GM18526 (cell line): Measurements from ENCODE around the gene B4GALT3.
A peak's percentile ranks its signal among the peaks of the same experiment; 100 is the strongest.

Source experiments
- POLR2A ChIP-seq: IDR thresholded peaks from 3 replicates; pipeline ENCODE4 v1.6.1; 2011; ENCODE audit not compliant: insufficient read length; ENCODE audit errors: extremely low read depth

Gene B4GALT3

DNA sequence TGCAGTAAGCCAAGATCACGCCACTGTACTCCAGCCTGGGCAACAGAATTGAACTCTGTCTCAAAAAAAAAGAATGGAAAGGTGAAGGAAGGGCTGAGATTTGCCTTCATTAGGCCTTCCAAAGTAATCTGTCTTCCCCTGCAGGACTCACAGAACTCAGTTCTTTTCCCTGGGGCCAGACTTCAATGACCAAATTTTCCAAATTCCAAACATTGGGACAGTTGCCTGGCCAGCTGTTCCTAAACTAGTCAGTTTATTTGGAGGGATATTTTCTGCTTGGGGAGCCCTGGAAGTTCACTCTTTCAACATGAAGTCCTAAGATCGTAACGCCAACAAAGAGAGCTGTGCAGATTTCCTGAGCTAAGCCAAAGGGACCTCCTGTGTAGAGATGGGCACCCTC, 39.4 kb downstream of the B4GALT3 start:
- TF ChIP-seq POLR2A: no peak

DNA sequence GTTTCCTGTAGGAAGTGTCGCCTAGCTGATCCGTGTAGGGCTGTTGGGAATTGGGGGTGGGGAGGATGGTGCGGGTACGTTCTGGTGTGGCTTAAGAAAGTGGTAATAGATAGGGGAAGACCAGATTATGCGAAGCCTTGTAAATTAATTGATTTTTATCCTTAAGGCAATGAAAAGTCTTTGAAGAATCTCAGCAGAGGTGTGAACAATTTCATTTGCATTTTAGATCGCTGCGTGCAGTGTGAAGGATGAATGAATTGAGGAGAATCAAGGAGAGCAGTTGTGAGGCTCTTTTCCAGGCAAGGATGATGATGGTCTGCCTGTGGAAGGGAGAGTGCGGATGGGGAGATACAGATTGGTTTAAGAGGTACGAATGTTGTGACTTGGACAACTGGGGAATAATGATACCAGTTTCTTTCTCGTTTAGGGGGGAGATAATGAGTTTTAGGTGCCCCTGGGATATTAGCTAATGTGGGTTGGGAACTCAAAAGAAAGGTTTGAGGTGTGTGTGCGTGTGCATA, 44.0 kb downstream of the B4GALT3 start:
- TF ChIP-seq POLR2A: no peak

DNA sequence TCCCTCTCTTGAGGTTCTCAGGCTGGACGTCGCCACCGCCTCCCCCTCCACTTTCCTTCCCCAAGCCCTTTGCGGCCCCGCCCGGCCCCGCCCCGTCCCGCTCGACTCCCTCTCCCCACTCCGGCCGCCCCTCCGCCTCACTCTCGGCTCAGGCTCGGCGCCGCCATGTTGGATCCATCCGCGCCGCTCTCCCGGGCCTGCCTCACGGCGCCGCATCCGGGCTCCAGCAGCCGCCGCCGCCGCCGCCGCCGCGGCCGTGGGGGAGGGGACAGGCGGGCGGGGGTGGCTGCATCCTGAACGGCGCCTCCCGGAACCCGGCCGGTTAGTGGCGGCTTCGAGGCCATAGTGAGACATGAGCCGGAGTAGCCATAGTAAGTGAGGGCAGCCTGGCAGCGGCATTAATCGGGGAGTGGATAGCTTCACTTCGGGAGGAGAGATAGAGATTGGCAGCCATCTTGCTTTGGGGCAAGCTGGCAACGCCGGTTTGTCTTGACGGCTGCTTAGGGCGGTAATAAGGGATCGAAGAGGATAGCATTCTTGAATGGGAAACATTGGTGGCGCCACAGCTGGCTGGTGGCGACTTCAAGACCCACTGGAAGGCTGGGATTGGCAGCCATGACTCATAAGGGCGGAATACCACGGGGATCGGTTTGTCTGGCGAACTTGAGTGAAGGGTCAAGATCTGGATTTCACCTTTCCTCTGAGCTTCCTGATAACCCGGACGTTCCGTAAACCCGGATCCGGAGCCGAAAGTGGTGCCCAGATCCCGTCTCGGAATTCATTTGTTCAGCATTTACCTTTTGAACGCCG, 44.7 kb downstream of the B4GALT3 start, which contains the start of gene DEDD:
DEDD (minus strand) TSS at position 258 of the 810 bp plus-strand sequence. CDS start 8,205 bp downstream, outside the sequence.
- peak; percentile 44 for TF ChIP-seq POLR2A

DNA sequence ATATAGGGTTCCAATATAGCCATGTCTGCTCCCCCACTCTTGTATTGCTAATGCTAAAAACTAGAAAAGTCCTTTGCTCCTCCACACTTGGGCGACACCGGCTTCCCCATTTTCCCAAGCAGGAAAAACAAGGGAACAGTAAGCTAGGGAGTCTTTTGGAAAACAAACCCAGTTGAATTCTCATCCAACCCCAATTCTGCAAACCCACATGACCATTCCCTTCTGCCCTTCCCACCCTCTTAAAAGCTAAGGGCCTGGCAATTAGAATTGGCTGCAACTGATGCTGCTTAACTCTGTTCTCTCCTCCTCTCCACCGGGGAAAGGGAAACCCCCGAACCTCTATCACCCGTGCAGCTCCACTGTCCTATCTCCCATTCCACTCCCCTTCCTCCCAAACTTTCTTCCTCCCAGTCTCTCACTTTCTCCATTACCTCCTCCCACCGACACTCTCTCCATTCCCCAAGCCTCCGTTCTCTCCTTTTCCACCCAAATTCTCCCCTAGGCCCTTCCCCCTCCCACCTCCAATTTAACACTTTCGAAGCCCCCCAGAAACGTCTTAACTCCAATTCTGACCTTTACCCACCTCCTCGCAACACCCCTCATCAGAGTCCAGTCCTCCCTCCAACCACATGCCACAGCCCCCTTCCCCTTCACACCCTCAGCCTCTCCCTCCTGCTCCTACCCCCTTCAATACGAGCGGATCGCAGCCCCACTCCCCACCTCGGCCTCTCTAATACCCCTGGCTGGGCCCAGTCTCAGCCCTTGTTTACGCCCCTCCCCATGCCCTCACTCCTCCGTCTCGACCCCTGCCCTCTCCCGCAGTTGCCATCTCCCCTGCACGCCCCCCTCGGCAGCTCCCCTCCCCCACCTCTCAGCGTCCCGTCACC, 45.5 kb downstream of the B4GALT3 start:
- no peak for TF ChIP-seq POLR2A

DNA sequence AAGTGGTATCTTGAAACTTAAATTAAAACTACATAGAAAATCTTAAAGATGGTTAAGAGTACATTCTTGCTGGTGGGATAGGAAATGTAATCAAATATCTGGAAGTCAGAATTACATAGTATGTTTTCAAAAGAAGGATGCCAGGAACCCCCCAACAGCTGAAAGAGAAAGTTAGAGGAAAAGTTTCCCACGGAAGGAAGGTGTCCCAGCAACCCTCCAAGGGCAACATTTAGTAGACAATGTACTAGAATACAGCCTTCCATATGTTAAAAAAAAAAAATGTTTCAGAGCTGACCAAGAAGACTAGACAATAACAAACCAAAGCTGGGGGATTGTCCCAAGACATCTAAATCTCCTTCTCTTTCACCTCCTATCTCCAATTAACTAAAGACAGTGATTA, 47.0 kb downstream of the B4GALT3 start:
- no peak for TF ChIP-seq POLR2A

DNA sequence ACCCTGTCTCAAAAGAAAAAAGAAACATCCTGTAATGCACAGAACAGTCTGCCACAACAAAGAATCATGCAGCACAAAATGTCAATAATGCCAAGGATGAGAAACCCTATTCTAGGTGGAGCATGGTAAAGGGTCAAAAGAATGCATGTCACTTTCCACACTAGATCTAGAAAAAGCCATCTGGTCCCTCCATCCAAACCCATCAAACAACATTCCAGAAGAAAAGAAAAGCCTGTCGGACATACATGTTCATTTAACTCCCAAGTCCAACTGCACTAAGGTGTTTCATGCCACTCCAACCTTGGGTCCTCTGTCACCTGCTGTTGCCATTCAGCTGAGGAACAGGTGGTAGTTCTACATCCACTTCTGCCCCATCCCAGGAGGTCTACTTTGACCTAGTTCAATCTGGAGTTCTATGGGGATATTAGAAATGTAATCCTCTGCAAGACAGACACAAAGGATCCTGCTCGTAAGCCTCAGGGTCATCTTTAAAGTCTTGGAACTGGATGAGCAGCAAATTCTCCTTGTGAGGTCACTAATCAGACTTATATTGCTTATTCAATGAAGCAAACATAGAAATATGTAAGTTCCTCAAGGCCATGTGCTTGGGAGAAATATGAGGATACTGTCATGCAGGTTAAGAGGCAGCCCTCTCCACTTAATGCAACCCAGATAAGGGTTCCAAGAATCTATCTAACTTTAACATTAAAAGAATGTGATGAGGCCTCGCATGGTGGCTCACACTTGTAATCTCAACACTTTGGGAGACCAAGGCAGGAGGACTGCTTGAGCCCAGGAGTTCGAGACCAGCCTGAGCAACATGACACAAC, 48.5 kb downstream of the B4GALT3 start:
- no peak for TF ChIP-seq POLR2A

DNA sequence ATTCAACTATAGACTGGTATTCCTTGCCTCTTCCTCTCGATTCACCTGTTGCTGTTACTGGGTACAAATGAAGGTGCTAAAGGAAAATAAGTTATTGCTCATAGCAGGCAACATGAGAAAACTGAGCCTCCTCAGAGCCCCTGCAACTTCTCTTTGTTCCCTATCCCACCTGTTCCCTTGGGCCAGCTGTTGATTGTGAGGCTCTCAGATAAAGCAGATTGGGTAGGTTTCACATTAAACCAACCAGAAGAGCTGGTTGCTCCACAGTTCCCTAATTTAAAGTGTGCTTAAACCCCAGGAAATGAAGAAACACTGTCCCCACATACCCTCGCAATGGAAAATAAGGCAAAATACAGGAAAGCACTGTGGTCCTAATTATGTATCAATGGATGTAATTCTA, 49.7 kb downstream of the B4GALT3 start:
- no peak for TF ChIP-seq POLR2A

DNA sequence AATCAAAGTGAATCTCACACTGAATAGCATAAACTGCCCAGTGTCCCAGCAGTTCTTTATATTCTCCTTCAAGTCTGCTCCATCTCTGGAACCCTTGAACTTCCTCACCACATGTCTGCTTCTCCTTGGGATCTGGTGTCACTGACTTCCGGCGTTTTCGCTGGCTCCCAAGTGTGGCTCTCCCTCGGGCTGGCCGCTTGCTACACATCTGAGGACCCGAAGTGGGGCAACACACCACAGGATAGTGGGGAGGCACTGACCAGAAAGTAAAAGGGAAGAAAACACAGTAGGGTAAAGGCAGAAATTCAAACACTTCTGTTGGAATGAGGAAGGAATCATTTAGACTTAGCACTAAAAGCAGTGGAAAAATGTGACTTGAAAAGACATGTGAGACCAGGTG, 54.3 kb downstream of the B4GALT3 start:
- TF ChIP-seq POLR2A: no peak

DNA sequence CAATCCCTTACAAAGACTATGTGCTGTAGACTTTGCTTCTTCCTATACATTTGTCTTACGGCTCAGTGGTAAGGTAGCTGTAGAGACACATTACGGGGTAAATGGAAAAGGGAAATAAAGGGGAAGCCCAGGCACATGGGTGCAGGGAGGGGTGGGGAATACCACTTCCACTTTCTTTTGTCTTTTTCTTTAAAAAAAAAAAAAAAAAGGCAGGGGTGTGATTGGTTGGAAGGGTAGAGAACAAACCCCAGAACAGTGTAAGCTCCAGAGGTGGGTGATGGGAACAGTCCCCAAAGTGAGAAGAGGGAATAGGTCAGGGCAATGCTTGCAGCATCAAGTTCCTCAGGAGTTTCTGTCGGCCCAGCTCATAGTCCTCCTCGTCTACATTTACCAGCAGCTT, 55.5 kb downstream of the B4GALT3 start:
- no peak for TF ChIP-seq POLR2A
